ENCODE results near the gene FAM114A1.

FAM114A1 gene

DNA sequence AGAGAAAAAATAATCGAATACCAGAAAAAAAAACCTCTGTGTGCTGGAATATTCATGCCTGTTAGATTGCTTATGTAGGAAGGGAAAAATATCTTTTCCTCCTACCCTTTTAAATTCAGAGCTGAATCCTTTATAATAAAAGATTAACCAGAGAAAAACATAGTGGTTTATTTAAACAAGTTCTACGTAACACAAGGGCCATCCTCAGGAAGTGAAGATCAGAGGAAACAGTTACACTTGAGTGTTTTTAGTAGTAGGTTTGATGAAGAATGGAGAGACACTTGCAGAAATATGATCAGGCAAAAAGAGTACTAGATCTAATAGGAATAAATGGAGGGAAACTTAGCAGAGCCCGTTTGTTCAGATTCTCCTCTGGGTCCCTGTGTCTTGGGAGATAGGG lies 98.3 kb downstream of the FAM114A1 start:
- H3K4me1 ChIP-seq (ENCODE audit: control insufficient read depth, insufficient read depth, low read length): no peaks in the 10 kb centered on the region
- no peaks in the 10 kb centered on the region for H3K9me3 ChIP-seq (ENCODE audit: control insufficient read depth, low read length)
- H3K27me3 ChIP-seq (ENCODE audit: control insufficient read depth, insufficient read depth, low read length): no peaks in the 10 kb centered on the region
- H3K36me3 ChIP-seq (ENCODE audit: control insufficient read depth, insufficient read depth, low read length): no peaks in the 10 kb centered on the region
- no peak overlapping the region for H3K9ac ChIP-seq (ENCODE audit: low read length)
- no peak overlapping the region for H3K4me3 ChIP-seq (ENCODE audit: low read length)

DNA sequence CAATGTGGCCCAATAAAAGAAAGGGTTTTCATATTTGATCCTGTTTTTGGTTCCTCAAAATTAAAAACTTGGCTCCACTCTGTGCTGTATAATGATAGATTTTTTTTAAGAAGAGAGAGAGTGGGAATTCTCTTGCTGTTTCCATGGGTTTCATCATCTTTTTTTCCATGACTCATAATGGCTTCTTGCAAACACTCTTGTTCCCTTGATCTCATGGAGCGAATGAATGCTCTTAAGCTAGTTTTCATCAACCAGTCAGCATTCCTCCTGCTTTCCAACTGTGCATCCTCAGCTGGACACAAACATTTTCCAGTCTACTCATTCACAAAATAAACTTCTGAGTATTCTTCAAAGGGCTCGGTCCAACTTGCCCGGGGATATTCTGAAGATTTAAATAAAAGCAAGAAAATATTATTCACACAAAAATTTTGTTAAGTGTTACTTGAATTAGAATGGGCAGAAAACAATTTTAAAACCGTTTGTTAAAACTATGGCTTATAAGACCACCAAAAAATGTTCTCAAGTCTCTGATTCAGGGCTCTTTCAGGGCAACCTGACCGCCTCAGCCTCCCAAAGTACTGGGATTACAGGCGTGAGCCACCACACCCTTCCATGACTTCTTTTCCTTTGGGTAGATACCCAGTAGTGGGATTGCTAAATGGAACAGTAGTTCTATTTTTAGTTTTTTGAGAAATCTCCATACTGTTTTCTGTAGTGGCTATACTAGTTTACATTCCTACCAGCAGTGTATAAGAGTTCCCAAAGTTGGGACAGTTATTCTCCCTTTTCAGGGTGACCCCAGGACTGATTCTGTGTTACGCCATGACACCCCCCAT lies 99.9 kb downstream of the FAM114A1 start:
- Histone ChIP-seq H3K27me3 (ENCODE audit: control insufficient read depth, insufficient read depth, low read length) (no peaks in the 10 kb centered on the region), H3K4me3 (ENCODE audit: low read length) (no peak overlapping the region), H3K9me3 (ENCODE audit: control insufficient read depth, low read length) (no peaks in the 10 kb centered on the region), H3K4me1 (ENCODE audit: control insufficient read depth, insufficient read depth, low read length) (no peaks in the 10 kb centered on the region), H3K9ac (ENCODE audit: low read length) (no peak overlapping the region), H3K36me3 (ENCODE audit: control insufficient read depth, insufficient read depth, low read length) (no peaks in the 10 kb centered on the region)

DNA sequence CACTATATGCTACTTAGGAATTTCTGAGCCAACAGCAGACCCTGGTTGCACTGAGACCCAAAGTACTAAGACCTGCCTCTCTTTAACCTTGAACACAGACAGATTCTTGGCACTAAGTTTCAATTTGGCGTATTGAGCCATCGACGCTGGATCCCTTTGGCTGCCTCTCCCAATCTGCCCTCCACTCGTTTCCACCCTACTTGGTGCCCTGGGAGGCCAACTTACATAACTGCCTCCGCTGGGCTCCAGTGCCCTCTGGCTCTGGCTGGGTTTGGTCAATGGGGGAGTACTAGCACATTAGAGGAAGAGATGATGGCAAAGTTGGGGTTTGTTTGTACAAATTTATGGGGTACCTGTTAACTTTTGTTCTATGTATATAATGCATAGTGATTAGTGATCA lies 101.1 kb downstream of the FAM114A1 start:
- Histone ChIP-seq H3K9ac (ENCODE audit: low read length) (no peak overlapping the region), H3K4me1 (ENCODE audit: control insufficient read depth, insufficient read depth, low read length) (no peaks in the 10 kb centered on the region), H3K4me3 (ENCODE audit: low read length) (no peak overlapping the region), H3K36me3 (ENCODE audit: control insufficient read depth, insufficient read depth, low read length) (no peaks in the 10 kb centered on the region), H3K27me3 (ENCODE audit: control insufficient read depth, insufficient read depth, low read length) (no peaks in the 10 kb centered on the region), H3K9me3 (ENCODE audit: control insufficient read depth, low read length) (no peaks in the 10 kb centered on the region)

DNA sequence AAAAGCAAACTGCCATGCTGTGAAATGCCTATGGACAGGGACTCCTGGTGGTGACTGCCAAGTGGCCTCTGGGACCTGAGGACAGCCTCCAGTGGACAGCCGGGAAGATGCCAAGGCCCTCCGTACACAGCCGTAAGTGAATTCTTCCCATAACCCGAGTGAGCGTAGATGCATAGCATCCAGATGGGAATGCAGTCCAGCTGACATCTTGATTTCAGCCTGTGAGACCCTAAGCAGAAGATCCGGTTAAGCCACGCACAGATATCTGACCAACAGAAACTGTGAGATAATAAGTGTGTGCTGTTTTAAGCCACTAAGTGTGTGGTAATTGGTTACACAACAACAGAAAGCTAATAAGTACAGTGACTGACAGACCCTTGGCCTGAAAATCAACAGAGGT lies 108.7 kb downstream of the FAM114A1 start:
- Histone ChIP-seq H3K4me1 (ENCODE audit: control insufficient read depth, insufficient read depth, low read length) (no peaks in the 10 kb centered on the region), H3K4me3 (ENCODE audit: low read length) (no peak overlapping the region), H3K27me3 (ENCODE audit: control insufficient read depth, insufficient read depth, low read length) (no peaks in the 10 kb centered on the region), H3K9me3 (ENCODE audit: control insufficient read depth, low read length) (no peaks in the 10 kb centered on the region), H3K9ac (ENCODE audit: low read length) (no peak overlapping the region), H3K36me3 (ENCODE audit: control insufficient read depth, insufficient read depth, low read length) (no peaks in the 10 kb centered on the region)

DNA sequence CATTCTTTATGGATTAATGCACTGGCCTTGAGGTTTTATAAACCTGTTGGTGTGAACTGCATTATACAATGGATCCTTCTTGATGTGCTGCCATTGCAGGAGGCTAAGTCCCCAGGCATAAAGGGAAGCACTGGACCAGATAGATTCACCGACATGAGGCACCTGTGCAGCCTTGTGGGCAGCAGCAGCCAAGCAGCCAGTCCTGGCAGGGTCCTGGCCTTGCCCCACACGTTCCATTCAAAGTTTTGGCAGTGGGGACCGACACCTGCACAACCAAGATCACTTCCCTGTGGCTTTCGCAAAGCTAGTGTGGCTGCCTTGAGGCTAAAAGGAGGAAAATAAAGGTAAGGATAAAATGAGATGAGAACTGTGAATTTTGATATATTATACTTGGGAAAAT lies 111.5 kb downstream of the FAM114A1 start:
- H3K27me3 ChIP-seq (ENCODE audit: control insufficient read depth, insufficient read depth, low read length): no peaks in the 10 kb centered on the region
- no peaks in the 10 kb centered on the region for H3K4me1 ChIP-seq (ENCODE audit: control insufficient read depth, insufficient read depth, low read length)
- H3K9me3 ChIP-seq (ENCODE audit: control insufficient read depth, low read length): no peaks in the 10 kb centered on the region
- no peak overlapping the region for H3K9ac ChIP-seq (ENCODE audit: low read length)
- H3K36me3 ChIP-seq (ENCODE audit: control insufficient read depth, insufficient read depth, low read length): no peaks in the 10 kb centered on the region
- H3K4me3 ChIP-seq (ENCODE audit: low read length): no peak overlapping the region

DNA sequence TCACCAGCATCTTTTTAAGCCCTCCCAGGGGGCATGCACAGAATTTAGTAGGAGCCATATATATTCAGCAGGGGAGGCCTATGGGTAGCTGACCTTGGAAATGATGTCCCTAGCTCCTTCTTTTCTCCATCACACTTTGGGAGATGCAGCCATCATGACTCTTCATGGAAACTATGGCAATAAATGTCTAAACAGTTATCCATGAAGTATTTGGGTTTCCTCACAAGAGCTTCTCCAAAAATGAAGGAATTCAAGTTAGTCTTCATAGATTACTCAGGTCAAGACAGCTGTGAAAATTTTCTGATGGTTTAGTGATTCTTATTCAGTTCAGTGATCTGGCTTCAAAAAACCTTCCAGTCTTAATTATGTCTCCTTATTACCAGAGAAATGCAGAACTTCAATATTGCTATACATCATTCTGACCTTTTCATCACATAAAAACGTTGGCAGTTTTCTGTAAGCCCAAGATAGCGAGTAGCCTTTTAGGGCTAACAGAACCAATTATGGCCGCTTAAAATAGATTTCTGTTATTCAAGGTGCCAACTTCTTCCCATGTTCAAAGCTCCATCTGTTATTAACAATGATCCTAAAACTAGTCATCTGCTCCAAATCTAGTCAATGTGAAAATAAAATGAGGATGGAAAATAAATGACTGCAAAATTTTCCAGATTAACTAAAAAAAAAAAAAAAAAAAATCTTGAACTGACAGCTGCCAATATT lies 112.1 kb downstream of the FAM114A1 start:
- H3K36me3 ChIP-seq (ENCODE audit: control insufficient read depth, insufficient read depth, low read length): no peaks in the 10 kb centered on the region
- H3K4me3 ChIP-seq (ENCODE audit: low read length): no peak overlapping the region
- H3K27me3 ChIP-seq (ENCODE audit: control insufficient read depth, insufficient read depth, low read length): no peaks in the 10 kb centered on the region
- H3K9me3 ChIP-seq (ENCODE audit: control insufficient read depth, low read length): no peaks in the 10 kb centered on the region
- no peaks in the 10 kb centered on the region for H3K4me1 ChIP-seq (ENCODE audit: control insufficient read depth, insufficient read depth, low read length)
- H3K9ac ChIP-seq (ENCODE audit: low read length): no peak overlapping the region

DNA sequence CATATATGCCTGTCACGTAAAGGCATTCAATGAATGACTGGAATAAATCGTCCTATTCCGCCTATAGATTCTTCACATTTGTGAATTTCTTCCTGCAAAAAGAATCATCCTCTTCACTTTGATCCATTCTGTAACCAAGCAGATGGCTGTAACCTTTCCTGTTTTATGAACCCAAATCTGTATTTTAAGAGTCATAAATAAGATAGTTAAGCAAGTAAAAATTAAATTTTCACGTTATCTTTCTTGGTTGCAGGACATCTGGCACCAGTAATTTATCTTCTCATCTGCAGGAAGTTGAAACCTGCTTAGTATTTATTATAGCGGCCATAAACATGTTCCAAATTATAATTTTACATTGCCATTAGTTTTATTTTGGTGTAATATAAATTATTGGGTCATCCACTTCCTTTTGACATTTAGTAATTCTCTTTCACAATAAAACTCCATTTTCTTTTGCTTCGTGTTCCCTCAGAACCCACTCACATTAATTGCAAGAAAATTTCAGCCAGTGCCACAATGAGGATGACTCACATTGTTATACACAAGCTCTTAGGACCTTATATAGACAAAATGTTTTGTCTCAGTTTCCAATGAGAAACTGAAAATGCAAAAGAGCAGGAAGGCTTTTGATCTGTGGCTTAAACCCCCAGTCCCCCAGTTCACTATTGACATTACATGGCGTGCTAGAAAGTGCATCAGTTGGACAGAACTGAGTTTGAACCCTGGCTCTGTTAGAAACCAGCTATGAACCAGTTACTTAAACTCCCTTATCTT lies 113.5 kb downstream of the FAM114A1 start:
- Histone ChIP-seq H3K9ac (ENCODE audit: low read length) (no peak overlapping the region), H3K4me1 (ENCODE audit: control insufficient read depth, insufficient read depth, low read length) (no peaks in the 10 kb centered on the region), H3K27me3 (ENCODE audit: control insufficient read depth, insufficient read depth, low read length) (no peaks in the 10 kb centered on the region), H3K36me3 (ENCODE audit: control insufficient read depth, insufficient read depth, low read length) (no peaks in the 10 kb centered on the region), H3K4me3 (ENCODE audit: low read length) (no peak overlapping the region), H3K9me3 (ENCODE audit: control insufficient read depth, low read length) (no peaks in the 10 kb centered on the region)

DNA sequence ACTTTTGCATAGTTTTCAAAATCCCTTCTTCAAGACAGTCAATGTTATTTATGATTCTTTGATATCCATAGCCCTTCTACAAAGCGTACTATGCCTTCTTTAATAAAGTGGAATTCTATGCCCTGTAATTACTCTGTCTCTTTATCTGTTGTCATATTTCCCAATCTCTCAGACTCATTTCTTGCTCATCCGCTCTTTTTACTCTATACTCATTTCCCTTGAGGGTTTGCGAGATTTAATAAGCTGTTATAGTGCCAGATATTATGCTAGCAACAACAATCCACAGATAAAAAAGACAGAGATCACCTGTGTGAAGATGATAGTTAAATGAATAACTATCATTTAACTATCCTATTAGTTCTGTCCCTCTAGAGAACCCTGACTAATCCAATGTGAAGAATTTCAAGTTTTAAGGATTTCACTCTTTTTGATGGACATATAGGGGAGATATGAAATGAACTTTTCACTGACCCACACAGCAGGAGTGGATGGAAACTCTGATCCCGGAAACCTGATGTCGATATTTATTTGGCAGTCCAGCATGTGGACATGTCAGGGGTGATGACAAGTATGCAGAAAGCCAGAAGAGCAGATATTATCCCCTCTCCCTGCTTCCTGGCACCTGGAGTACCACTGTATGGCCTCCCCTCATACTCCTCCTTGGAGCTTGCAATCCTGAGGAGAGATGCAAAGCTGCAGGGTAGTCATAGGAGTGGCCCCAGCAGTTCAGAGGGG lies 114.9 kb downstream of the FAM114A1 start:
- H3K27me3 ChIP-seq (ENCODE audit: control insufficient read depth, insufficient read depth, low read length): no peaks in the 10 kb centered on the region
- no peaks in the 10 kb centered on the region for H3K4me1 ChIP-seq (ENCODE audit: control insufficient read depth, insufficient read depth, low read length)
- no peaks in the 10 kb centered on the region for H3K36me3 ChIP-seq (ENCODE audit: control insufficient read depth, insufficient read depth, low read length)
- H3K9me3 ChIP-seq (ENCODE audit: control insufficient read depth, low read length): no peaks in the 10 kb centered on the region
- H3K9ac ChIP-seq (ENCODE audit: low read length): no peak overlapping the region
- H3K4me3 ChIP-seq (ENCODE audit: low read length): no peak overlapping the region

DNA sequence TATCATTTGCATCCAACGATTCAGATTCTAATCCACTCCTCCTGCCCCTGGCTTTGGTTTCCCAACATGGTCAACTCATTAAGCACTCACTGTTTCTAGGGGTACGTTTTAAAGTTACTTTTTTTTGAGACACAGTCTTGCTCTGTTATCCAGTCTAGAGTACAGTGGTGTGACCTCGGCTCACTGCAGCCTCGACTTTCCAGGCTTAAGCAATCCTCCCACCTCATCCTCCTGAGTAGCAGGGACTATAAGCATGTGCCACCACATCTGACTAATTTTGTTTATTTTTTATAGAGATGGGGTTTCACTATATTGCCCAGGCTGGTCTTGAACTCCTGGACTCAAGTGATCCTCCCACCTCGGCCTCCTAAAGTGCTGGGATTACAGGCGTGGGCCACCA lies 115.7 kb downstream of the FAM114A1 start:
- Histone ChIP-seq H3K27me3 (ENCODE audit: control insufficient read depth, insufficient read depth, low read length) (no peaks in the 10 kb centered on the region), H3K36me3 (ENCODE audit: control insufficient read depth, insufficient read depth, low read length) (no peaks in the 10 kb centered on the region), H3K9ac (ENCODE audit: low read length) (no peak overlapping the region), H3K4me3 (ENCODE audit: low read length) (no peak overlapping the region), H3K4me1 (ENCODE audit: control insufficient read depth, insufficient read depth, low read length) (no peaks in the 10 kb centered on the region), H3K9me3 (ENCODE audit: control insufficient read depth, low read length) (no peaks in the 10 kb centered on the region)

DNA sequence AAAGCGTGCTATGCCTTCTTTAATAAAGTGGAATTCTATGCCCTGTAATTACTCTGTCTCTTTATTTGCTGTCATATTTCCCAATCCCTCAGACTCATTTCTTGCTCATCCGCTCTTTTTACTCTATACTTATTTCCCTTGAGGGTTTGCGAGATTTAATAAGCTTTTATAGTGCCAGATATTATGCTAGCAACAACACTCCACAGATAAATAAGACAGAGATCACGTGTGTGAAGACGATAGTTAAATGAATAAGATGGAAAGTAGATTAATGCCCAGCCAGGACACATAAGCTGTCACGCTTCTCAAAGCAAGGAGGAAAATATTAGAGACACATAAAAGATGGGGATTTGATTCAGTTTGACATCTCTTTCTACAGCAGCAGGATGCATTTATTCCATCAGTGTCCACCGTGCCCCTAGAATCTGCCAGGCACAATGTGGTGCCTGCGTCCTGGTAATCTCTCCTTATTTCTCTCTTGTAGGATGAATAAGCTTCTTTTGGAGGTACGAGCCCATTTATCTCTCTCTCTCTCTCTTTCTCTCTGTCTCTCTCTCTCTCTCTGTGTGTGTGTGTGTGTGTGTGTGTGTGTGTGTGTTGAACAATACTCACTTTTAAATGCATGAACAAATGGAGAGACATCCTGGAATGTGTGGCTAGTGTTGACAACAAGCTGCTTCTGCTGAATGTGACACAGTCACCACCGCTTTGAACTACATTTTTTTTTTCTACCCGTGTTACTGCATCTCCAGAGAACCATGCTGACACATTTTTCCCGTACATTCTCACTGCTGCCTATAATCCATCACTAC lies 116.4 kb downstream of the FAM114A1 start:
- Histone ChIP-seq H3K9ac (ENCODE audit: low read length) (no peak overlapping the region), H3K9me3 (ENCODE audit: control insufficient read depth, low read length) (no peaks in the 10 kb centered on the region), H3K36me3 (ENCODE audit: control insufficient read depth, insufficient read depth, low read length) (no peaks in the 10 kb centered on the region), H3K27me3 (ENCODE audit: control insufficient read depth, insufficient read depth, low read length) (no peaks in the 10 kb centered on the region), H3K4me3 (ENCODE audit: low read length) (no peak overlapping the region), H3K4me1 (ENCODE audit: control insufficient read depth, insufficient read depth, low read length) (no peaks in the 10 kb centered on the region)

DNA sequence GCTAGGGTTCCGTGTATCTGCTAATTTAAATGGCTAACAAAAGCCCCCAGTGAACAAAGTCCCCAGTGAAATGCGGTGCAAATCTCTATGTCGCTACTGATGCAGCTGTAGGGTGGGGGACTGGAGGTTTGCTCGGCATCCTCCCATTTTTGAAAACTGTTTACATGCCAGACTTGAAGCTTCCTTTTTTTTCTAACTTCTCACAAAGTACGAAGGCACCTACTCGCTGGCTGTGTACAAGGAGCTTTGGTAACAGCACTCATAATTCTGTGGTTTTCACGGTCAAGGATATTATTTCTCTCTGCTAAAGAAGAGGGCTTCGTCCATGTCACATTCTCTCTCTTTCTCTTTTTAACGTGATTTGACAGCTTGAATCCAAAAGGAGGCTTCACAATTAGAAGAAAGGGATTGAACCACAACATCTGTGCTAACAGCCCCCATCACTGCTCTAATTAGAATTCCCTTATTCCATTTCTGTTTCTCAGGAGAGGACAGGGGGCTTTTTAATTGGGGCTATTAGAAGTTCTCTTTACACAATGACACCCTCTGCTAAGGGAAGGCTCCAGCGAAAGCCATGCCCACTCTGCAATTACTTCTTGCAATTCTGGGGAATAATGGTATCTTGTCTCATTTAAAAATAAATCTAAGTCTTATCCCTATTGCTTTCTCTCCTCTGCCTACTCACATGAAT lies 117.9 kb downstream of the FAM114A1 start:
- H3K27me3 ChIP-seq (ENCODE audit: control insufficient read depth, insufficient read depth, low read length): no peaks in the 10 kb centered on the region
- H3K4me3 ChIP-seq (ENCODE audit: low read length): no peak overlapping the region
- H3K4me1 ChIP-seq (ENCODE audit: control insufficient read depth, insufficient read depth, low read length): no peaks in the 10 kb centered on the region
- H3K36me3 ChIP-seq (ENCODE audit: control insufficient read depth, insufficient read depth, low read length): no peaks in the 10 kb centered on the region
- no peaks in the 10 kb centered on the region for H3K9me3 ChIP-seq (ENCODE audit: control insufficient read depth, low read length)
- H3K9ac ChIP-seq (ENCODE audit: low read length): no peak overlapping the region
